Esophagus muscularis mucosa (tissue), 3 donors: ENCODE results near the gene CLPSL1.

Experiments
- POLR2A ChIP-seq: fragments of 450-650 bp; IDR thresholded peaks from one replicate; pipeline ENCODE4 v1.6.1; 2017; ENCODE audit warnings: antibody characterized with exemption, moderate library complexity, mild to moderate bottlenecking, low read depth
- TF ChIP-seq, protein P1 (sequence below), 3 experiments: fragments of 200-600 bp in 2 of 3; fragments of 450-650 bp in 1 of 3; sonication (generic) in 2 of 3; IDR thresholded peaks; one replicate each; pipeline ENCODE4 v1.5.1; 2017 to 2019; ENCODE audit warnings: antibody characterized with exemption in 3 of 3, mild to moderate bottlenecking in 2 of 3, moderate library complexity in 1 of 3

DNA sequence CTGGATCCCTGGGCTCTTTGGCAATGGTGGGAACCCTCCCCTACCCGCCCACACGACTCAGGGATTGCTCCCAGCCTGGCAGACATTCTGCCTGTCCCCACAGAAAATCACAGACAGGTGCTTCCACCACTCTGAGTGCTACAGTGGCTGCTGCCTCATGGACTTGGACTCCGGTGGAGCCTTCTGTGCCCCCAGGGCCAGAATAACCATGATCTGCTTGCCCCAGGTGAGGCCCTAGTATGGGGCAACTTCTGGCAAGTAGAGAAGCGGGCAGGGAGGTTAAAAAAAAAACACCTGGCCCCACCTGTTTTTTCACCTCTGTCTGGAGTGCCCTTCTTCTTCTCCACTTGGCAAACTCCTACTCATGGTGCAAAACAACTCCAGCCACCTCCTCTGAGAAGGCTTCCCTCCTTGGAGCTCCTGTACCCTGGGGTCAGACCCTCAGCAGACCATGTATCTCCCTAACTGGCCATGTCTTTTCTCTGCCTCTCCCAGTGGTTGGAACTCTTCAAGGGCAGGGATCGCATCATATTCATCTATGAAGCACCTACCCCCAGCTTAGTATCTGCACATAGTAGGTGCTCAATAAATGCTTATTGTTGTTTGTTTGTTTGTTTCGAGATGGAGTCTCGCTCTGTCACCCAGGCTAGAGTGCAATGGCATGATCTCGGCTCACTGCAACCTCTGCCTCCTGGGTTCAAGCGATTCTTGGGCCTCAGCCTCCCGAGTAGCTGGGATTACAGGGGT is 3.3 kb upstream of the CLPSL1 start:
- TF ChIP-seq, protein P1, sequence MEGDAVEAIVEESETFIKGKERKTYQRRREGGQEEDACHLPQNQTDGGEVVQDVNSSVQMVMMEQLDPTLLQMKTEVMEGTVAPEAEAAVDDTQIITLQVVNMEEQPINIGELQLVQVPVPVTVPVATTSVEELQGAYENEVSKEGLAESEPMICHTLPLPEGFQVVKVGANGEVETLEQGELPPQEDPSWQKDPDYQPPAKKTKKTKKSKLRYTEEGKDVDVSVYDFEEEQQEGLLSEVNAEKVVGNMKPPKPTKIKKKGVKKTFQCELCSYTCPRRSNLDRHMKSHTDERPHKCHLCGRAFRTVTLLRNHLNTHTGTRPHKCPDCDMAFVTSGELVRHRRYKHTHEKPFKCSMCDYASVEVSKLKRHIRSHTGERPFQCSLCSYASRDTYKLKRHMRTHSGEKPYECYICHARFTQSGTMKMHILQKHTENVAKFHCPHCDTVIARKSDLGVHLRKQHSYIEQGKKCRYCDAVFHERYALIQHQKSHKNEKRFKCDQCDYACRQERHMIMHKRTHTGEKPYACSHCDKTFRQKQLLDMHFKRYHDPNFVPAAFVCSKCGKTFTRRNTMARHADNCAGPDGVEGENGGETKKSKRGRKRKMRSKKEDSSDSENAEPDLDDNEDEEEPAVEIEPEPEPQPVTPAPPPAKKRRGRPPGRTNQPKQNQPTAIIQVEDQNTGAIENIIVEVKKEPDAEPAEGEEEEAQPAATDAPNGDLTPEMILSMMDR (IDR thresholded peaks at IDR 0.05), result no peak
- no peak for TF ChIP-seq POLR2A
